DOHH2 (cell line): Measurements from ENCODE around the gene TPM1.

Experiments
- H3F3A ChIP-seq: fragments of 200-600 bp; sonication (generic), shearing (Covaris generic); 2 replicates; pipeline ENCODE4 v1.6.0; 2016; ENCODE audit warnings: antibody characterized with exemption, mild to moderate bottlenecking; ENCODE audit not compliant: control insufficient read depth, insufficient read depth
- H3K27ac ChIP-seq: fragments of 200-600 bp; sonication (generic); 2 replicates; pipeline ENCODE4 v1.5.1; 2014; ENCODE audit warnings: low read depth, mild to moderate bottlenecking, low read length, moderate library complexity
- H3K27me3 ChIP-seq: fragments of 200-600 bp; sonication (generic); 2 replicates; pipeline ENCODE4 v1.6.1; 2014; ENCODE audit warnings: mild to moderate bottlenecking, low read length, mixed read lengths; ENCODE audit not compliant: control insufficient read depth
- H3K36me3 ChIP-seq: fragments of 200-600 bp; sonication (generic); 2 replicates; pipeline ENCODE4 v1.6.1; 2014; ENCODE audit warnings: mild to moderate bottlenecking, low read length, moderate library complexity, mixed read lengths; ENCODE audit not compliant: control insufficient read depth
- H3K4me1 ChIP-seq: fragments of 200-600 bp; sonication (generic); 2 replicates; pipeline ENCODE4 v1.6.1; 2014; ENCODE audit warnings: mild to moderate bottlenecking, low read length, mixed read lengths; ENCODE audit not compliant: control insufficient read depth
- H3K4me2 ChIP-seq: fragments of 200-600 bp; sonication (generic); 2 replicates; pipeline ENCODE4 v1.6.0; 2014; ENCODE audit warnings: mild to moderate bottlenecking, low read length, moderate library complexity
- H3K4me3 ChIP-seq: fragments of 200-600 bp; sonication (generic); 2 replicates; pipeline ENCODE4 v1.5.1; 2014; ENCODE audit warnings: mild to moderate bottlenecking, low read length, mixed read lengths
- H3K79me2 ChIP-seq: fragments of 200-600 bp; sonication (generic); 2 replicates; pipeline ENCODE4 v1.6.1; 2014; ENCODE audit warnings: mild to moderate bottlenecking, low read length, mixed read lengths; ENCODE audit not compliant: control insufficient read depth
- H3K9me2 ChIP-seq: fragments of 200-600 bp; sonication (generic); replicated peaks from 2 replicates; pipeline ENCODE4 v1.6.1; 2014; ENCODE audit warnings: mild to moderate bottlenecking, low read length, mixed read lengths; ENCODE audit not compliant: control insufficient read depth
- H3K9me3 ChIP-seq: fragments of 200-600 bp; sonication (generic); 2 replicates; pipeline ENCODE4 v1.6.1; 2014; ENCODE audit warnings: antibody characterized with exemption, low read length, mixed read lengths; ENCODE audit not compliant: control insufficient read depth, insufficient read depth
- H4K20me1 ChIP-seq: fragments of 200-600 bp; sonication (generic); 2 replicates; pipeline ENCODE4 v1.6.0; 2014; ENCODE audit warnings: low read depth, mild to moderate bottlenecking, antibody characterized with exemption, low read length, moderate library complexity; ENCODE audit not compliant: control insufficient read depth, insufficient read depth
- EZH2phosphoT487 ChIP-seq: fragments of 200-600 bp; sonication (generic); IDR thresholded peaks from 2 replicates; pipeline ENCODE4 v1.6.1; 2017; ENCODE audit warnings: borderline replicate concordance, mild to moderate bottlenecking, antibody characterized with exemption, low read length, moderate library complexity, mixed read lengths
- TF ChIP-seq, protein P1 (sequence below): fragments of 200-600 bp; sonication (generic); IDR thresholded peaks from one replicate; pipeline ENCODE4 v1.5.1; 2014; ENCODE audit warnings: antibody characterized with exemption, mild to moderate bottlenecking, low read depth, low read length; ENCODE audit not compliant: poor library complexity, severe bottlenecking

TPM1 gene

DNA sequence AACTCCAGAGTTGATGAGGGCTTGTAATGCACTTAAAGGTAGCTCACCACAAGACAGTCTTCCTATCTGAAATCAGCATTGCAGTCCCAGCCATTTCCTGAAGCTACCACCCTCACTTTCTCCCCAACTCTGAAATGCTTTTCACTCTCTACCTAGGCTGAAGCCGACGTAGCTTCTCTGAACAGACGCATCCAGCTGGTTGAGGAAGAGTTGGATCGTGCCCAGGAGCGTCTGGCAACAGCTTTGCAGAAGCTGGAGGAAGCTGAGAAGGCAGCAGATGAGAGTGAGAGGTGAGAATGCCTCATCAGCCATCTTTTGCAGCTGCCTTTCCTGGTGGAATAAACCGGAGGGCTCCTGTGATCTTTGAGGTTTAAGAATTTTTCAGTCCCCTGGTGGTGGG, 14.3 kb downstream of the TPM1 start:
- H3K27me3 ChIP-seq: peaks cover 4% of the 10 kb centered on the region; the same call in 1 of the 2 replicates
- H3K9me3 ChIP-seq: no peaks in the 10 kb centered on the region
- H3K4me2 ChIP-seq: no peak overlapping the region
- TF ChIP-seq EZH2phosphoT487: no peak
- TF ChIP-seq, protein P1, sequence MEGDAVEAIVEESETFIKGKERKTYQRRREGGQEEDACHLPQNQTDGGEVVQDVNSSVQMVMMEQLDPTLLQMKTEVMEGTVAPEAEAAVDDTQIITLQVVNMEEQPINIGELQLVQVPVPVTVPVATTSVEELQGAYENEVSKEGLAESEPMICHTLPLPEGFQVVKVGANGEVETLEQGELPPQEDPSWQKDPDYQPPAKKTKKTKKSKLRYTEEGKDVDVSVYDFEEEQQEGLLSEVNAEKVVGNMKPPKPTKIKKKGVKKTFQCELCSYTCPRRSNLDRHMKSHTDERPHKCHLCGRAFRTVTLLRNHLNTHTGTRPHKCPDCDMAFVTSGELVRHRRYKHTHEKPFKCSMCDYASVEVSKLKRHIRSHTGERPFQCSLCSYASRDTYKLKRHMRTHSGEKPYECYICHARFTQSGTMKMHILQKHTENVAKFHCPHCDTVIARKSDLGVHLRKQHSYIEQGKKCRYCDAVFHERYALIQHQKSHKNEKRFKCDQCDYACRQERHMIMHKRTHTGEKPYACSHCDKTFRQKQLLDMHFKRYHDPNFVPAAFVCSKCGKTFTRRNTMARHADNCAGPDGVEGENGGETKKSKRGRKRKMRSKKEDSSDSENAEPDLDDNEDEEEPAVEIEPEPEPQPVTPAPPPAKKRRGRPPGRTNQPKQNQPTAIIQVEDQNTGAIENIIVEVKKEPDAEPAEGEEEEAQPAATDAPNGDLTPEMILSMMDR: no peak
- H4K20me1 ChIP-seq: no peaks in the 10 kb centered on the region
- H3F3A ChIP-seq: no peaks in the 10 kb centered on the region
- H3K36me3 ChIP-seq: no peaks in the 10 kb centered on the region
- H3K79me2 ChIP-seq: no peaks in the 10 kb centered on the region
- no peaks in the 10 kb centered on the region for H3K9me2 ChIP-seq
- no peak overlapping the region for H3K4me3 ChIP-seq
- H3K27ac ChIP-seq: no peak overlapping the region
- H3K4me1 ChIP-seq: no peaks in the 10 kb centered on the region

DNA sequence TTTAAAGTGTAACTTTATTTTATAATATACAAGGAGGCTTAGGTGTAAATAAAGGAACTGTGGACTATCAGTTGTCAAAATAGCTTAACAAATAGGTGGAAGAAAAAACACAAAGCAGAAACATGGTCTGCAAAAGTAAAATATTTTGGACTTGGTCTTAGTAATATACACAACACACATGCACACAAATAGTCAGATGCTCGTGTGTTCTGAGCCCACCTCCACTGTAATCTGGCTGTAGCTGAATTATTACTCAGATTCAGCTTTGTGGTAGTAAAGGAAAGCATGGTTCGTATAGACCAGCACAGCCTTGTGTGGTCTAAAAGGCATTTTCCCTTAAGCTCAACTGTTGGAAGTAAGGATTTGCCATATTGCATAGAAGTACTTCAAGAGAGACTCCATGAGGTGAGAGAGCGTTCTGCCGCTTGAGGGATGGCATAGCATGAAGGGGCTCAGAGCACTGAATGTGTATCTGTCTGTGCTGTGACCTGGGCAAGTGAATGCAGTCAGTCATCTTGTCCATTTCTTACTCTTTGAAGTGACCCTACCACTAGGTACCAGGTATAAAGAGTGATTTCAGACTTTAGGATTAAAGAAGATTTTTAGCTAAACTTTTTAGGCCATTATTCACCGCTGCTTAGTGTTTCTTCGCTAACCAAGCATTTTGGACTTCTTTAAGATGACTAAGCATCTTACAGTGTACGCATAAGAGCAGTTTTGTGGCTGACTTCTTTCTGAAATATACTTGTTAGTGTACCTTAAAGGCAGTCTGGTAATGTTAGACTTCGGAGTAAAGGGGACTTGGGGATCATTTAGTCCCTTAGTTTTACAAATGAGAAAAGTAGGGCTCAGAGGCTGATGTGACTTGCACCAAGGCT, 15.2 kb downstream of the TPM1 start:
- Histone ChIP-seq H3K4me2 (no peak overlapping the region), H4K20me1 (no peaks in the 10 kb centered on the region), H3K9me3 (no peaks in the 10 kb centered on the region), H3K9me2 (no peaks in the 10 kb centered on the region), H3K27ac (no peak overlapping the region), H3K4me1 (no peaks in the 10 kb centered on the region), H3K36me3 (no peaks in the 10 kb centered on the region), H3F3A (no peaks in the 10 kb centered on the region), H3K27me3 (peaks cover 4% of the 10 kb centered on the region; the same call in 1 of the 2 replicates), H3K4me3 (no peak overlapping the region), H3K79me2 (no peaks in the 10 kb centered on the region)
- TF ChIP-seq EZH2phosphoT487: no peak
- TF ChIP-seq, protein P1: no peak

DNA sequence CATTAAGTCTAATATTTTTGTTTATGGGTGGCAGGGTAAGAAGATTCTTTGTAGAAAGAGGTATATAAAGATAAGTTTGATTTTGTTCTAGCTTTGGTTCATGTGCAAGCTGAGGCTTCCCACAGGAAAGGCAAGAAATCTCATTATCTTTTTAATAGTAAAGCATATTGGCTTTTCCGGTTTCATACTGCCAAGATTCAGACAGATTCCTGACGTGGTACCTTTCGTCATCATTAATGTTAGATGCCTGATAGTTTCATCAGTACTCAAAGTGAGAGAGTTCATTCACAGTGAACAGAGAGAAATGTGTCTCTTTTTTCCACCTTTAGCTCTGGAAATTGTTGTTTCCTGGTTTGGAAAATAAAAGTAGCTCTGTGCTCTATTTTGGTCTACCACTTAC, 16.5 kb downstream of the TPM1 start:
- no peak overlapping the region for H3K4me3 ChIP-seq
- no peak overlapping the region for H3K4me2 ChIP-seq
- TF ChIP-seq, protein P1: no peak
- no peak for TF ChIP-seq EZH2phosphoT487
- no peaks in the 10 kb centered on the region for H4K20me1 ChIP-seq
- no peaks in the 10 kb centered on the region for H3K9me2 ChIP-seq
- no peaks in the 10 kb centered on the region for H3F3A ChIP-seq
- H3K27ac ChIP-seq: no peak overlapping the region
- H3K4me1 ChIP-seq: no peaks in the 10 kb centered on the region
- H3K79me2 ChIP-seq: no peaks in the 10 kb centered on the region
- no peaks in the 10 kb centered on the region for H3K9me3 ChIP-seq
- peaks cover 4% of the 10 kb centered on the region; the same call in 1 of the 2 replicates for H3K27me3 ChIP-seq
- H3K36me3 ChIP-seq: no peaks in the 10 kb centered on the region
